GM12878 (cell line): ENCODE measurements around the gene TARP.

Experiments used
- E4F1 ChIP-seq: fragments of 450-650 bp; IDR thresholded peaks from 2 replicates; pipeline ENCODE4 v1.6.1; 2018; ENCODE audit warnings: borderline replicate concordance, mild to moderate bottlenecking; ENCODE audit not compliant: partially characterized antibody
- PML ChIP-seq: IDR thresholded peaks from 2 replicates; pipeline ENCODE4 v1.6.1; 2012; ENCODE audit warnings: low read length, inconsistent platforms
- RELA ChIP-seq: fragments of 450-650 bp; IDR thresholded peaks from 2 replicates; pipeline ENCODE4 v1.8.0; 2014; ENCODE audit warnings: borderline replicate concordance; ENCODE audit not compliant: partially characterized antibody
- RUNX3 ChIP-seq: IDR thresholded peaks from 2 replicates; pipeline ENCODE4 v1.6.1; 2012; ENCODE audit warnings: low read length, inconsistent platforms
- SMARCA5 ChIP-seq: fragments of 450-650 bp; IDR thresholded peaks from 2 replicates; pipeline ENCODE4 v1.6.1; 2017; ENCODE audit warnings: mild to moderate bottlenecking
- USF1 ChIP-seq: IDR thresholded peaks from 2 replicates; pipeline ENCODE4 v1.6.1; 2011; ENCODE audit warnings: borderline replicate concordance, low read depth, mild to moderate bottlenecking, moderate library complexity, mixed read lengths, low read length; ENCODE audit not compliant: insufficient read depth; ENCODE audit errors: extremely low read length
- ZNF622 ChIP-seq: fragments of 450-650 bp; IDR thresholded peaks from 2 replicates; pipeline ENCODE4 v1.6.1; 2017; ENCODE audit warnings: mild to moderate bottlenecking, inconsistent platforms
- ZNF687 ChIP-seq: fragments of 450-650 bp; IDR thresholded peaks from 2 replicates; pipeline ENCODE4 v1.6.1; 2017; ENCODE audit warnings: mild to moderate bottlenecking, moderate library complexity
- ZZZ3 ChIP-seq: IDR thresholded peaks from 2 replicates; pipeline ENCODE4 v1.6.1; 2011; ENCODE audit warnings: low read depth; ENCODE audit not compliant: control insufficient read depth, insufficient read length

TARP gene

GRCh38 chr7:38306171-38306570, 32.7 kb upstream of the TARP start (continued):
- no peak for TF ChIP-seq E4F1
- TF ChIP-seq PML = no peak
- no peak for TF ChIP-seq ZNF622
- TF ChIP-seq RUNX3 = no peak
- no peak for TF ChIP-seq SMARCA5
- no peak for TF ChIP-seq USF1
- TF ChIP-seq ZNF687 = no peak
- no peak for TF ChIP-seq RELA
- TF ChIP-seq ZZZ3 = no peak
